22Rv1 (cell line): ENCODE results near the gene POU2F2.

Experiments used
- H3K27ac ChIP-seq: fragments of 450-650 bp; 2 replicates; pipeline ENCODE4 v1.5.1; 2017
- CTCF ChIP-seq: fragments of 450-650 bp; IDR thresholded peaks from 2 replicates; pipeline ENCODE4 v1.5.1; 2017; ENCODE audit warnings: mild to moderate bottlenecking
- ZFX ChIP-seq: fragments of 450-650 bp; IDR thresholded peaks from 2 replicates; pipeline ENCODE4 v1.6.1; 2017; ENCODE audit warnings: antibody characterized with exemption, borderline replicate concordance

POU2F2 gene

GRCh38 chr19:42116308-42117075, 15.8 kb downstream of the POU2F2 start:
- no peak overlapping the region for H3K27ac ChIP-seq
- TF ChIP-seq CTCF = no peak
- no peak for TF ChIP-seq ZFX

GRCh38 chr19:42115705-42116104, 16.5 kb downstream of the POU2F2 start:
- TF ChIP-seq CTCF = no peak
- TF ChIP-seq ZFX = no peak
- no peak overlapping the region for H3K27ac ChIP-seq

GRCh38 chr19:42115219-42115618, 17.0 kb downstream of the POU2F2 start:
- H3K27ac ChIP-seq = no peak overlapping the region
- TF ChIP-seq CTCF = no peak
- TF ChIP-seq ZFX = no peak

- no peak for TF ChIP-seq CTCF
- no peak overlapping the region for H3K27ac ChIP-seq
Measured at GRCh38 chr19:42114412-42114811, 17.8 kb downstream of the POU2F2 start.

GRCh38 chr19:42113641-42114348, 18.5 kb downstream of the POU2F2 start:
- no peak overlapping the region for H3K27ac ChIP-seq
- TF ChIP-seq ZFX (no peak), CTCF (no peak)

- no peak overlapping the region for H3K27ac ChIP-seq
- no peak for TF ChIP-seq ZFX
- TF ChIP-seq CTCF = no peak
Measured at GRCh38 chr19:42111811-42112210, 20.4 kb downstream of the POU2F2 start.

GRCh38 chr19:42111384-42111783, 20.9 kb downstream of the POU2F2 start:
- H3K27ac ChIP-seq = no peak overlapping the region
- TF ChIP-seq CTCF = no peak
- TF ChIP-seq ZFX = no peak
